AG08395 (cell line): Measurements from ENCODE around the gene VWA8.

Source experiments
- DNase-seq: peaks from one replicate; pipeline ENCODE4 v3.0.0; 2012; ENCODE audit warnings: mixed read lengths, low spot score

The VWA8 gene

GRCh38 chr13:41960637-41961465, at the start of gene VWA8:
Gene VWA8, minus strand, starts transcription at chr13:41961109. Its CDS starts 94 bp downstream, at chr13:41961015.
- DNase-seq, result peak; percentile 83

- no peak for DNase-seq
Observed at GRCh38 chr13:42009057-42009456, 48.1 kb upstream of the VWA8 start.

- peak; percentile 39 for DNase-seq
Observed at GRCh38 chr13:42007844-42008243, 46.9 kb upstream of the VWA8 start.

- no peak for DNase-seq
Observed at GRCh38 chr13:42002066-42002465, 41.2 kb upstream of the VWA8 start.

- DNase-seq, result peak; percentile 78
Observed at GRCh38 chr13:42001580-42001979, 40.7 kb upstream of the VWA8 start.

- DNase-seq, result no peak
Observed at GRCh38 chr13:42000846-42001245, 39.9 kb upstream of the VWA8 start.

GRCh38 chr13:41997396-41997795, 36.5 kb upstream of the VWA8 start:
- no peak for DNase-seq

- no peak for DNase-seq
Observed at GRCh38 chr13:41995946-41996345, 35.0 kb upstream of the VWA8 start.

- DNase-seq, result no peak
Observed at GRCh38 chr13:41995336-41995735, 34.4 kb upstream of the VWA8 start.

- DNase-seq, result no peak
Observed at GRCh38 chr13:41994696-41995095, 33.8 kb upstream of the VWA8 start.

GRCh38 chr13:41991936-41992335, 31.0 kb upstream of the VWA8 start:
- no peak for DNase-seq

GRCh38 chr13:41988244-41988643, 27.3 kb upstream of the VWA8 start:
- no peak for DNase-seq

GRCh38 chr13:41985788-41986508, 25.0 kb upstream of the VWA8 start:
- DNase-seq, result peak; percentile 31

GRCh38 chr13:41981951-41982715, 21.2 kb upstream of the VWA8 start:
- no peak for DNase-seq

GRCh38 chr13:41978007-41978406, 17.1 kb upstream of the VWA8 start:
- DNase-seq, result no peak

- DNase-seq, result no peak
Observed at GRCh38 chr13:41976476-41976875, 15.6 kb upstream of the VWA8 start.

GRCh38 chr13:41974262-41974900, 13.5 kb upstream of the VWA8 start:
- no peak for DNase-seq

- DNase-seq, result no peak
Observed at GRCh38 chr13:41973247-41973741, 12.4 kb upstream of the VWA8 start.

GRCh38 chr13:41971848-41972247, 10.9 kb upstream of the VWA8 start:
- no peak for DNase-seq

GRCh38 chr13:41970918-41971317, 10.0 kb upstream of the VWA8 start:
- DNase-seq, result no peak

GRCh38 chr13:41970022-41970421, 9.1 kb upstream of the VWA8 start:
- DNase-seq, result no peak

- DNase-seq, result no peak
Observed at GRCh38 chr13:41969072-41969471, 8.2 kb upstream of the VWA8 start.
